PC-9 (cell line): ENCODE data around the gene PCDH9.

Source experiments
- CTCF ChIP-seq: fragments of 200-600 bp; sonication (generic); conservative IDR thresholded peaks from 2 replicates; pipeline ENCODE4 v1.6.1; 2017; ENCODE audit warnings: mixed run types, antibody characterized with exemption, mild to moderate bottlenecking, moderate library complexity
- EZH2 ChIP-seq: fragments of 200-600 bp; sonication (generic); IDR thresholded peaks from 2 replicates; pipeline ENCODE4 v1.8.0; 2017; ENCODE audit warnings: antibody characterized with exemption, low read depth

GRCh38 chr13:66530686-66531085, 699.5 kb downstream of the PCDH9 start:
- TF ChIP-seq EZH2 (no peak), CTCF (no peak)
